ENCODE data around the gene TRIM24.

TRIM24 gene

GRCh38 chr7:138543739-138544138 lies 83.7 kb downstream of the TRIM24 start:
- no peak for DNase-seq

- no peak for DNase-seq
These were observed 85.1 kb downstream of the TRIM24 start for GRCh38 chr7:138545123-138545522.

- DNase-seq: no peak
These were observed 86.1 kb downstream of the TRIM24 start for GRCh38 chr7:138546064-138546619.

- no peak for DNase-seq
These were observed 86.8 kb downstream of the TRIM24 start for GRCh38 chr7:138546829-138547228.

DNA sequence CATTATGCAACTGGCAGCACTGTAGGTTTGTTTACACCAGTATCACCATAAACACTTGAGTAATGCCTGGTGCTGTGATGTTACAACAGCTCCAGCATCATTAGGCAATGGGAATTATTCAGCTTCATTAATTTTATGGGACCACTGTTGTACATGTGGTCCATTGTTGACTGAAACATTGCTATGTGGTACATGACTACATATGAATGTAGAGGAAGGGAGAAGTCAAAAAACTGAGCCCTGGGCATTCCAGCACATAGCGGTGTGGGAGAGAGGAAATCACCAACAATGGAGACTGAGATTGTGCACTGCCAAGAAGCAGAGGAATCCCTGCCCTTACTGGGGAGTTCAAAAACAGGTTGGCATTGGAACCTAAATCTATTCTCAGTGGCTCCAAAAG lies 89.0 kb downstream of the TRIM24 start:
- no peak for DNase-seq

DNA sequence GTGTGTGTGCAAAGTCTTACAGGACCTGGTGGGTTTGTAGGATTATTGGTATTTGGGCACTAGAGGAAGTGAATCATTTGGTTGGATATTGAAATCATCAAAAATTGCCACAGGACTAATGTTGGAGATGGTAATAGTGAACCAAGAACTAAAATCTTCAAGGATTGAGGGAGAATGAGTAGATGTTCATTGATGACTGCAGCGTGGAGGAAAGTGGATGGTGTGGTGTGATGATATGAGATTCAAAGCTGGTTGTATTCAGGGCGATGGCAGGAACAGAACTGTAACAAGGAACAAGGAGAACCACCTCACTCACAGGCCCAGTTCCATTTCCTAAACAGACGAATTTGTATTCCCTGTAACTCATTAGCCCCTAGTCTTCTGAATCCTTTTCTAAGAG lies 90.3 kb downstream of the TRIM24 start:
- DNase-seq: no peak

DNA sequence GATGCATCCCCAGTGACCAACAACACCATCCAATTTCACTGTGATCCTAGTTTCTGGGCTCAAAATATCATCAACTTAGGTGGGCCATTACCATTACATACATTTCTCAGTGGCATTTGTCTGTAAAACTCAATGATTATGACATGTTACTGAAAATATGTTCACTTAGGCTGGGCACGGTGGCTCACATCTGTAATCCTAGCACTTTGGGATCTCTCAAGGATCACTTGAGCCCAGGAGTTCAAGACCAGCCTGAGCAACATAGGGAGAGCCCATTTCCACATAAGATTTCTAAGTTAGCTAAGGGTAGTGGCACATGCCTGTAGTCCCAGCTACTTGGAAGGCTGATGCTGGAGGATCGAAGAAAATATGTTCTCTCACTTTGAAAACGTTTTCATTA lies 91.0 kb downstream of the TRIM24 start:
- DNase-seq: no peak

GRCh38 chr7:138553805-138554204 lies 93.7 kb downstream of the TRIM24 start:
- DNase-seq: no peak

- no peak for DNase-seq
These were observed 94.6 kb downstream of the TRIM24 start for GRCh38 chr7:138554674-138555073.

DNA sequence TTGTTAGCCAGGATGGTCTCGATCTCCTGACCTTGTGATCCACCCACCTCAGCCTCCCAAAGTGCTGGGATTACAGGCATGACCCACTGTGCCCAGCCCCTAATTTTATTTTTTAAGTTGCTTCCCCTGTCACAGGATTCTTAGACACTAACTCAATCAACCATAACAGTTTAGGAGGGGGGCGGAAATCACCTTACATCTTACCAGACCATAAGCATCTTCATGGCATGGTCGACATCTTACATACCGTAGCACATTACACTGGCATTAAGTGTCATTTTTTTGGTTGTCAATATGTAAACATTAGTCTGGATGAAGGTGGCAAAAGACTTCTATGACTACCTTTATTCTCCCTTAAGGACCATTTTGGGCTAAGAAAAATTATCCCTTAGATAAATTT lies 95.6 kb downstream of the TRIM24 start:
- DNase-seq: no peak

- DNase-seq: no peak
These were observed 96.9 kb downstream of the TRIM24 start for GRCh38 chr7:138556771-138557484.

DNA sequence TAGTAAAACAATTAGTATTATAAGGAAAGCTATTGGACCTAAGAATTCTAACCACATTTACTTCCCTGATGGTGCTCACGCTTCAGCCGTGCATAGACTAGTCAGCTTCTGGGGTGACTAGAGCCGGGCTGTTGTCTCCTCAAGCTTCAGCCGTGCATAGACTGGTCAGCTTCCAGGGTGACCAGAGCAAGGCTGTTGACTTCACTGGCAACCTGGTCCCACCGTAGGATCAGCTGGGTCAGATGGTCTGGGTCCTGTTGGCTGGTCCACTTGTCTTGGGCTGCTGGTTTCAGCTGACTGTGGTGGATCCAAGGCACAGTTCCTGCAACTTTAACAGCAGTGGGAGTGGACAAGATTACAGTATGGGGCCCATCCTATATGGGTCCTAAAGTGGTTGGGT lies 99.4 kb downstream of the TRIM24 start:
- no peak for DNase-seq

DNA sequence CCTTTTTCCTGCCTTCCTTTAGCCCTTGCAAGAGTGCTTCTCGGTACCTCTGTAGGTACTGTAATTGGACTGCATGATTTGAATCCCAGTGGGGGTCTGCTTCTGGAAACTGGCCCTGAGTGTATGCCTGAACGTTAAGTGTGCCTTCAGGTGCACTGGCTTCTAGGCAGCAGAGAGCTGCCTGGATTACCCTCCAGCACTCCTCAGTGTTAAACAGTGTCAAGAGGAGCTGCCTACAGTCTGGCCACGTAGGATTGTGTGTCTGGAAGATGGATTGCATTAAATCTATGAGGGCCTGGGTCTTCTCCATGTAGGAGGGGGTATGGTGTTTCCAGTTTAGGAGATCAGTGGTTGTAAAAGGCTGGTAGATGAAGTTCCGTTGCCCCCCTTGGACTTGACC lies 103.7 kb downstream of the TRIM24 start:
- DNase-seq: no peak

- no peak for DNase-seq
These were observed 104.3 kb downstream of the TRIM24 start for GRCh38 chr7:138564365-138564764.

DNA sequence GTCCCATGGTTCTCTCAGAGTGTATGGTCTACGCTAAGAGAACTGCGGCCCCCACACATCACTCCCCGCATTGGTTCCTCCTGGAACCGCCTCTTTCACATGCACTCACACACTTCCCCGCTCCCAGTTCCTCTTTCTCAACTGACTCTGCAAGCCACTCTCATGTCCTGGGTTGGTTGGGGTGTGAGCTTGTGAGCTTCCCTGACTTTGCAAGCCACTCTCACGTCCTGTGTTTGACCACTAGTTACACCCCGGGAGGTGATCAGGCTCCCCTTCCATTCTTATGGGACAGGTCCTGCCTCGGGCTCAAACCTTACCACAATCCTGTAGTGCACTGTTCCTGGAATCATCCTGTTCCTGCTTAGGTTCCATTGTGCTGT lies 105.0 kb downstream of the TRIM24 start:
- no peak for DNase-seq

- DNase-seq: peak; percentile 3
These were observed 105.5 kb downstream of the TRIM24 start for GRCh38 chr7:138565451-138566114.

GRCh38 chr7:138568655-138569054 lies 108.6 kb downstream of the TRIM24 start:
- no peak for DNase-seq

- DNase-seq: no peak
These were observed 109.4 kb downstream of the TRIM24 start for GRCh38 chr7:138569418-138569817.

GRCh38 chr7:138570715-138571114 lies 110.7 kb downstream of the TRIM24 start:
- DNase-seq: no peak

- DNase-seq: no peak
These were observed 113.7 kb downstream of the TRIM24 start for GRCh38 chr7:138573741-138574140.

DNA sequence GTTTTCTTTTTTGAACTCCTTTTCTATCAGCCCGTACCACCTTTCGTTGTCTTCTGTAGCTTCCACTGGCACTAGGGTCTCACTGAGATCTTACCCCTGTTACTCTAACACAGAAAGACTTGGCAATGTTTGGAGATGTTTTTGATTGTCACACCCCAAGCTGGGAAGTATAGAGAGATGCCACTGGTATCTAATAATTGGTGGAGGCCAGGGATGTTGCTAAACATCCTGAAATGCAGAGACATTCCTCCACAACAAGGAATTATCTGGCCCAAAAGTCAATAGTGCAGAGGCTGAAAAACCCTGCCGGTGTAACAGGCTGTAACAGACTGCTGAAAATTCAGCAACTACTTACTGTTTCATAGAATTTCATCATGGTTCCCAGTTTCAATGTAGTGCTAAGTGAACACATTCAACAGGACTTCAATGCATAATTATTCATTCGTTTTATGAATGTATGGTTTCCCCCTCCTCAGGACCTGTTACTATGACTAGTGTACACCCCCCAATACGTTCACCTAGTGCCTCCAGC lies 115.9 kb downstream of the TRIM24 start:
- no peak for DNase-seq

GRCh38 chr7:138579136-138579535 lies 119.1 kb downstream of the TRIM24 start:
- DNase-seq: no peak

DNA sequence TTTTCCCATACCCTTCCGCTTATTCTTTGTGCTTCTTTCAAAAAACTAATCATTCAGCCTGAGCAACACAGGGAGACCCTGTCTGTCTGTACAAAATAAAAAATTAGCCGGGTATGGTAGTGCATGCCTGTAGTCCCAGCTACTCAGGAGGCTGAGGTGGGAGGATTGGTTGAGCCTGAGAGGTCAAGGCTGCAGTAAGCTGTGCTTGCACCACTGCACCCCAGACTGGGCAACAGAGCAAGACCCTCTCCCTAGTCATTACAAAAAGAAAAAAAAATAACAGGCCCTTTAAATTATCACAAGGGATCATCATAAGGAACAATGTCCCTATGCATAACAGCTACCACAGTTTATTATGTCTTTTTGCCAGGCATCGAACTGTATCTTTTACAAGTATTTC lies 119.6 kb downstream of the TRIM24 start:
- DNase-seq: no peak

DNA sequence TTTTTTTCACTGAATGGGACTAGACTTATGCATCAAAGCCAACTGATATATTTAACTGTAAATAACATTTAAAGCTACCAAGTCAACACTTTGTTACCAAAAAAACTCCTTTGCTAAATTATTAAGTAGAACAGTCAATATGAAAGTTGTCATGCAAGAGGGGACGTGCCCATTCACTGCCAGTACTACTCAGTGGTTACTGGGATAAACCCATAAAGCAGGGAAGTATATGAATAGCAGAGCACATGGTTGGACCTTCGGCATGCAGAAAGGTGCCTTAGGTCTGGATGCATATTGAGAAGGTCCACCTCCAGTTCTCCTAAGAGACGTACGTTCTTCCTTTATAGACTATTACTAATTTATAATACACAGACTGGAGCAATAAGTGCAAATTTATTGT lies 121.0 kb downstream of the TRIM24 start:
- no peak for DNase-seq

Measured in NCI-H2171 treated with DMSO at 0.1 percent for 48 hours (cell line).